BE2C (cell line): ENCODE measurements around the gene CCNA1.

Experiments used
- DNase-seq: peaks from one replicate; pipeline ENCODE4 v3.0.0-alpha.2; 2020
- H3K27me3 ChIP-seq: fragments of 250-450 bp; sonication (Bioruptor Pico); 2 replicates; pipeline ENCODE4 v1.5.1; 2020; ENCODE audit warnings: mild to moderate bottlenecking
- H3K36me3 ChIP-seq: fragments of 250-450 bp; sonication (Bioruptor Pico); 2 replicates; pipeline ENCODE4 v1.5.1; 2020; ENCODE audit warnings: mild to moderate bottlenecking
- H3K4me1 ChIP-seq: fragments of 250-450 bp; sonication (Bioruptor Pico); 2 replicates; pipeline ENCODE4 v1.5.1; 2020
- H3K4me3 ChIP-seq: 2 replicates; pipeline ENCODE4 v1.5.1; 2011; ENCODE audit warnings: low read depth, low read length
- H3K9me3 ChIP-seq: fragments of 250-450 bp; sonication (Bioruptor Pico); 2 replicates; pipeline ENCODE4 v1.5.1; 2020
- TF ChIP-seq, protein P1 (sequence below): IDR thresholded peaks from 2 replicates; pipeline ENCODE4 v1.5.1; 2012; ENCODE audit warnings: mild to moderate bottlenecking, low read depth, low read length

The CCNA1 gene

DNA sequence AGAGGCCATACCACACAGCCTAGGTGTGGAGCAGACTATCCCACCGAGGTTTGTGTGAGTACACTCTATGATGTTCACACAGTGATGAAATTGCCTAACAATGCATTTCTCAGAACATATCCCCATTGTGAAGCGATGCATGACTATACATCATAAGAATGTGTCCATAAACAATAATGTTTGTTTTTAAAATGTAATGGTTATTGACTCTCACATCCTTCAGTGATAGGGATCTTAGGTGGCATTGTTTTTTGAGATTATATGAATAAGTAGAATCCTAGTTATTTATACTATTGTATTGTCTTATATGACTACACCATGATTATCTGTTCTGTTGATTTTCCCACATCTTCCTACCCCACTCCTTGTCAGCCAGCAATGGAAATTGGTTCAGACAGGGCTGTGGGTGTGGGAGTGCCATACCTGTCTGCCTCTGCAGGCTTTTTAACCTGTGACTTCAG, 13.6 kb downstream of the CCNA1 start:
- Histone ChIP-seq H3K27me3 (peaks cover 32% of the 10 kb centered on the region), H3K4me3 (no peak overlapping the region), H3K9me3 (no peaks in the 10 kb centered on the region; the same call in 1 of the 2 replicates), H3K4me1 (no peaks in the 10 kb centered on the region), H3K36me3 (no peaks in the 10 kb centered on the region)
- DNase-seq, result no peak
- TF ChIP-seq, protein P1, sequence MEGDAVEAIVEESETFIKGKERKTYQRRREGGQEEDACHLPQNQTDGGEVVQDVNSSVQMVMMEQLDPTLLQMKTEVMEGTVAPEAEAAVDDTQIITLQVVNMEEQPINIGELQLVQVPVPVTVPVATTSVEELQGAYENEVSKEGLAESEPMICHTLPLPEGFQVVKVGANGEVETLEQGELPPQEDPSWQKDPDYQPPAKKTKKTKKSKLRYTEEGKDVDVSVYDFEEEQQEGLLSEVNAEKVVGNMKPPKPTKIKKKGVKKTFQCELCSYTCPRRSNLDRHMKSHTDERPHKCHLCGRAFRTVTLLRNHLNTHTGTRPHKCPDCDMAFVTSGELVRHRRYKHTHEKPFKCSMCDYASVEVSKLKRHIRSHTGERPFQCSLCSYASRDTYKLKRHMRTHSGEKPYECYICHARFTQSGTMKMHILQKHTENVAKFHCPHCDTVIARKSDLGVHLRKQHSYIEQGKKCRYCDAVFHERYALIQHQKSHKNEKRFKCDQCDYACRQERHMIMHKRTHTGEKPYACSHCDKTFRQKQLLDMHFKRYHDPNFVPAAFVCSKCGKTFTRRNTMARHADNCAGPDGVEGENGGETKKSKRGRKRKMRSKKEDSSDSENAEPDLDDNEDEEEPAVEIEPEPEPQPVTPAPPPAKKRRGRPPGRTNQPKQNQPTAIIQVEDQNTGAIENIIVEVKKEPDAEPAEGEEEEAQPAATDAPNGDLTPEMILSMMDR, result no peak

DNA sequence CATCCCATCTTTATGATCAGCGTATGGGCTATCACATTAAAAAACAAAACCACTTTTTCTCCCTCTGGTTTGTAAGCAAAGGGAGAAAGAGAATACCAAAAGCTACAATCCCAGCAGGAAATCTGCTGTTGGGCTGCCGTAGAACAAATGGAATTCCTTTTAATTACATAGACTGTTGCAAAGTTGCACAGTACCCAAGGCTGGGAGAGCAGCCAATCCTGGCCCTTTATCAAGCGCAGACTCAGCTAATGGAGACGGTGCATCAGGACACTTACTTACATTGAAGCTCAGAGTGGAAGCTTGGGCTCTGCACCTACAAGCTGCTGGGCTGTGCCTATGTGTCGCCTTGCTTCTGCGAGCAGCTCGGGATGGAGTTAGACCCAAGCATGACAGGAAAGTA, 15.2 kb downstream of the CCNA1 start:
- Histone ChIP-seq H3K36me3 (no peaks in the 10 kb centered on the region), H3K4me1 (no peaks in the 10 kb centered on the region), H3K27me3 (peaks cover 27% of the 10 kb centered on the region; the same call in 1 of the 2 replicates), H3K4me3 (no peak overlapping the region), H3K9me3 (no peaks in the 10 kb centered on the region; the same call in 1 of the 2 replicates)
- TF ChIP-seq, protein P1, result no peak
- no peak for DNase-seq

DNA sequence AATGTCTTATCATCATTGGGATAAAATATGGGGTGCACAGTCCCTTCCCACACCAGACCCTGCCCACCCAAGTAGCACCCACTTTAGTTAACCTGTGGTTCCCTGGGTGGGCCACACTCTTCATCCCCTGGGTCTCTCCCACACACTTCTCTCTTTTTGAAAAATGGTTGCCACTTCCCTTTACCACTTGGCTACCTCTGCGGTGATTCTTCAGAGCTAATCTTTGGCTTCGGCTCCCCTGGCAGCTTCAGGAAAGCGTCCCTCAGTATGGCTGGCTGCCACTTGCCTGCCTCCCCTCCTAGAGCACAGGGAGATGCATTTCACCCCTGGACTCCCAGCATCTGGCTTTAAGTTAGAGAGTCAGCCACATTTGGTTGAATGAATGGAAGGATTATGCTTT, 18.2 kb downstream of the CCNA1 start:
- Histone ChIP-seq H3K9me3 (no peaks in the 10 kb centered on the region; the same call in 1 of the 2 replicates), H3K4me3 (no peak overlapping the region), H3K27me3 (peaks cover 14% of the 10 kb centered on the region; the same call in 1 of the 2 replicates), H3K4me1 (no peaks in the 10 kb centered on the region), H3K36me3 (no peaks in the 10 kb centered on the region)
- TF ChIP-seq, protein P1, result no peak
- DNase-seq, result no peak

DNA sequence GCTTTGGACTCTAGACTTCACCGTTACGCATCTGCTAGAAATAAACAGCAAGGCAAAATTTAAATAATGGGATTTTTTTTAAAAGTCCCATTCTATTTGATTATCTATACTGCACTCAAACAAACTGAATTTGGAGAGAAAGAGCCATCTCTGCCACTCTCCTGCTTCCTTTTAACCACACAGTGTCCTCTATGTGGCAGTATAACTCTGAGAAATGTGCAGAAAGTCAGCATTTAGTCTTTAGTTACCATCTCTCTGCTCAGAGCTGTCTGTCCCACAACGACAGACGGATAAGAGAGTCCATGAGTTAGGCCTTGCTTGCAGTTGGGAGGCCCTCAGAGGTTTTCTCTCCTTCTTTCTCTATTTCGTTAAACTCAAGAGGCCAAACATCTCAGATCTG, 21.2 kb downstream of the CCNA1 start:
- no peaks in the 10 kb centered on the region for H3K9me3 ChIP-seq
- H3K27me3 ChIP-seq, result peaks cover 11% of the 10 kb centered on the region; the same call in 1 of the 2 replicates
- H3K4me1 ChIP-seq, result no peaks in the 10 kb centered on the region
- DNase-seq, result no peak
- H3K4me3 ChIP-seq, result no peak overlapping the region
- TF ChIP-seq, protein P1, result no peak; the same call in 1 of the 2 replicates
- H3K36me3 ChIP-seq, result no peaks in the 10 kb centered on the region

DNA sequence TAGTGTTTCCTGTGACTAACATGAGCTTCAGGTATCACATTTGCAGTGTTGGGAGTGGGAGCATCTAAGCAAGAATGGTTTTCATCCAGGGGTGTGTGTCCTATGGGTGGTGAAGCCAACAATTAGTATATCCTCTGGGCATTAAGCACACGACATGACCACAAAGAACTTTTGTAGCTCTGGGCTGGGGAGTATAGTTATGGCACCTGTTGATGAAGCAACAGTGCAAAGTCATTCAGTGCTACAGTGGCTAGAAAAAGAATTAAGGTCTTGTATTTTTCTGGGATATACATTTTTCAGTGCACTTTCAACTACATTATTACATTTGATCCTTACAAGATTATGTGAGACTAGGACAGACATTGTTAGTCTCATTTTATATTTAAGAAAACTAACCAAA, 21.8 kb downstream of the CCNA1 start:
- TF ChIP-seq, protein P1, result no peak
- H3K27me3 ChIP-seq, result peaks cover 11% of the 10 kb centered on the region; the same call in 1 of the 2 replicates
- DNase-seq, result no peak
- no peaks in the 10 kb centered on the region for H3K4me1 ChIP-seq
- H3K4me3 ChIP-seq, result no peak overlapping the region
- no peaks in the 10 kb centered on the region for H3K9me3 ChIP-seq
- no peaks in the 10 kb centered on the region for H3K36me3 ChIP-seq

DNA sequence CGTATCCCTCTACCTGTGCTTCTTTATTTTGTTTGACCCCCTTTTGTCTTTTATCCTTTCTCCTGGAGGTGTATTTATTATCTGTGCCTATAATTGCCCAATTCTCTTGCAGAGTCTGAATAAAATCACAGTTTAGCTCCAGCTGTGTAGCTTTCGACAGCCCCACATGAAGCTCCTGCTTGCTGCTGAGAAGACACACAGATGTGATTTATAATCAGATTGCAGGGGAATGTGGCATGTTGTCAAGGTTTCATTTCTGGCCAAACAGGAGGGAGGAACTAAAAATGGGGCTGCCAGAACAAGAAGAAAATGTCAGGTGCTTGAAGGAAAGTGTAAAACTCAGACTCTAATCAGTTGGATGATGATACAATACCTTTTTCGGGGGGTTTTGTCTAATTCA, 22.7 kb downstream of the CCNA1 start:
- Histone ChIP-seq H3K4me3 (no peak overlapping the region), H3K36me3 (no peaks in the 10 kb centered on the region), H3K4me1 (no peaks in the 10 kb centered on the region), H3K27me3 (peaks cover 9% of the 10 kb centered on the region; the same call in 1 of the 2 replicates), H3K9me3 (no peaks in the 10 kb centered on the region)
- DNase-seq, result no peak
- TF ChIP-seq, protein P1, result no peak
